GM12872 (cell line): Measurements from ENCODE around the gene NBR1.
"Not testable (repeated sequence)": the region's sequence is repeated elsewhere in the genome, so short reads cannot be mapped to it uniquely, and the experiment has no call there.

Experiments used
- TF ChIP-seq, protein P1 (sequence below): IDR thresholded peaks from 3 replicates; pipeline ENCODE4 v1.5.1; 2011; ENCODE audit warnings: low read depth, mild to moderate bottlenecking, low read length, moderate library complexity; ENCODE audit not compliant: insufficient read depth

The NBR1 gene

DNA sequence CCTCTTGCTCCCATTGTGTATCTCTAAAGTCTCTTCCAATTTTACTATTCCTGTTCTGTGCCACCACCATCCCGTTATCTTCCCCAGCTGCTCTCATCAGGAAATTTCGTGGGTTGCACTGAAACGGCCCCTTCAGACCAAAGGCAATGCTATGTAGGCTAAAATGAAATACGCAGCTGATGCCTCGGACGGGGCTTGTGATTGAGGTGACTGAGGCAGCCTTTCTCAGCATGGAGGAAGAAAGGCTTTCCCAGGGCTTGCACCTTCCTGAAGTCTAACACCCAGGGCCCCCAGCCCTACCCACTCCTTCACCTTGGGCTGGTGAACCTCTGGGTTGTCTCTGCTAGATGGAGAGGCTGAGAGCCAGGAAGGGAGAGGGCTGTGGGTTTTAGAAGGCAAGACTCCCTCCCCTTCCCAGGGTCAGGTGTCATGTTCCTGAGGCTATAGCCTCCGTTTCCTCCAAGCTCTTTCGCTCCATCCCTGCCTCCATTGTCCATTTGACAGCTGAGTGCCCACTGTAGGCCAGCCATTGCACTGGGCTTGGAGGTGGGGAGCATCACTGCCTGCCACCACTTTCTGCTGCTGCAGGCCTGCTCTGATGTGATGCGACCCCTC lies 49.6 kb downstream of the NBR1 start:
- TF ChIP-seq, protein P1, sequence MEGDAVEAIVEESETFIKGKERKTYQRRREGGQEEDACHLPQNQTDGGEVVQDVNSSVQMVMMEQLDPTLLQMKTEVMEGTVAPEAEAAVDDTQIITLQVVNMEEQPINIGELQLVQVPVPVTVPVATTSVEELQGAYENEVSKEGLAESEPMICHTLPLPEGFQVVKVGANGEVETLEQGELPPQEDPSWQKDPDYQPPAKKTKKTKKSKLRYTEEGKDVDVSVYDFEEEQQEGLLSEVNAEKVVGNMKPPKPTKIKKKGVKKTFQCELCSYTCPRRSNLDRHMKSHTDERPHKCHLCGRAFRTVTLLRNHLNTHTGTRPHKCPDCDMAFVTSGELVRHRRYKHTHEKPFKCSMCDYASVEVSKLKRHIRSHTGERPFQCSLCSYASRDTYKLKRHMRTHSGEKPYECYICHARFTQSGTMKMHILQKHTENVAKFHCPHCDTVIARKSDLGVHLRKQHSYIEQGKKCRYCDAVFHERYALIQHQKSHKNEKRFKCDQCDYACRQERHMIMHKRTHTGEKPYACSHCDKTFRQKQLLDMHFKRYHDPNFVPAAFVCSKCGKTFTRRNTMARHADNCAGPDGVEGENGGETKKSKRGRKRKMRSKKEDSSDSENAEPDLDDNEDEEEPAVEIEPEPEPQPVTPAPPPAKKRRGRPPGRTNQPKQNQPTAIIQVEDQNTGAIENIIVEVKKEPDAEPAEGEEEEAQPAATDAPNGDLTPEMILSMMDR: no peak

DNA sequence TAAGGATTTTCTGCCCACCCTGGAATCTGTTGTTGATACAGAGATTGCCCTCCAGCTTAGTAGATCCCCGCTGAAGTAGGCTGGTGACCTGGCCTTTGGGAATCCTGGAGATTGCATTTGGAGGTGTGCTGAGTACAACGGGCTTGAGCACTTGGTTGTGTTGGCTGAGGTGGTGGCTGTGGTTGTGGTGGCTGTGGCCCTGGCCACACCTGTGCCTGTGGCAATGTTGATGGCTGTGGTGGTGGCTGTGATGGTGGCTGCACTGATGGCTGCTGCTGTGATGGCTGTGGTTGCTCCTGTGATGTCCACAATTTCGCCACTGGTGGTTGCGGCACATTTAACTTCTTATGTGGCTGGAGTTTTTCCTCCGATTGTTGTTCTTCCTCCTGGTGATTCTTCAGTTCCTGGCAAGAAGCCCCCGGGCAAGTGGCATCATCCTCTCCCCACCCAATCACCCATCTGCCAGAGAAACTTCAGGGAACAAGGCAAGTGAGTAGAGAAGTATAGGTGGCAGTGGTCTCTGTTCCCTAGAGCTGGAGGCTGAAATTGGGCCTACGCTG lies 53.2 kb downstream of the NBR1 start:
- TF ChIP-seq, protein P1: no peak

DNA sequence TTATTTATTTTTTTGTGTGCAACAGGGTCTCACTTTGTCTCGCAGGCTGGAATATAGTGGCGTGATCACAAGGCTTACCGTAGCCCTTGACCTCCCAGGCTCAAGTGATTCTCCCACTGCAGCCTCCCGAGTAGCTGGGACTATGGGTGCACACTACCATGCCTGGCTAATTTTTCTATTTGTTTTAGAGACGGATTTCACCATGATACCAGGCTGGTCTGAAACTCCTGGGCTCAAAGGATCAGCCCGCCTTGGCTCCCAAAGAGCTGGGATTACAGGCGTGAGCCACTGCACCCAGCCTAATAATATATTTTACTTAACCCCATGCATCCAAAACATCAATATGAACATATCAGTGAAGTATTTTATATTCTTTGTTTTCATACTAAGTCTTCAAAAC lies 55.4 kb downstream of the NBR1 start:
- TF ChIP-seq, protein P1: no peak

DNA sequence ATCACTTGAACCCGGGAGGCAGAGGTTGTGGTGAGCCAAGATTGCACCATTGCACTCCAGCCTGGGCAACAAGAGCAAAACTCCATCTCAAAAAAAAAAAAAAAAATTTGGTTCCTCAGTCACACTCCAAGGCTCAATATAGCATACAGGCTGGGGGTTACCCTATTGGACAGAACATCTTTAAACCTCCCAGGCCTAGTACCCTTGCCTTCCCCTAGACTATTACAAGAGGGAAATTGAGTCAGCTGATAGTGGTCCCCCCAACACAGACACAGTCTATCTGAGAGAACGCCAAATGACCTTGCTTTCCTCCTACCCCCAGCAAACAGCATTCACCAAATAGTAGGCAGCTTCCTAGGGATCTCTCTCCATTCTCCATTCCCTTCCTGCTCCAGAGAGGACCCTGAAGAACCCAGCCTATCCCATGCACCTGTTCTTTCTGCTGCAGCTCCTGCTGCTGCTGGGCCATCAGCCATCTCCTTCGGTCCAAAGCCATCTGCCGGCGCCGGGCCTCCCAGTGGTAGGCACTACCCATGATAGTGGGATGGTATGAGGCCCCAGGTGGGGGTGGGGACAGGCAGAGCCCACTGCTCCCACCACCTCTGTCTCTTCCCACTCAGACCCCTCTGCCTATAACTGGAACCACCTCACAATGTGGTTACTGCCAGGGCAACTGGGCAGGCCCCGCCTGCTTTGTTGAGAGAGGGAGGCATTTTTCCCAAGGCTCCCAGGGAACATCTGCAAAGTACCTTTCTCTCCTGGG lies 57.2 kb downstream of the NBR1 start, which contains the start of gene CCDC200:
Gene CCDC200 (minus strand): TSS at position 604 of the 763 bp plus-strand sequence. CDS start 69 bp downstream, at position 535.
- TF ChIP-seq, protein P1: not testable (repeated sequence)

DNA sequence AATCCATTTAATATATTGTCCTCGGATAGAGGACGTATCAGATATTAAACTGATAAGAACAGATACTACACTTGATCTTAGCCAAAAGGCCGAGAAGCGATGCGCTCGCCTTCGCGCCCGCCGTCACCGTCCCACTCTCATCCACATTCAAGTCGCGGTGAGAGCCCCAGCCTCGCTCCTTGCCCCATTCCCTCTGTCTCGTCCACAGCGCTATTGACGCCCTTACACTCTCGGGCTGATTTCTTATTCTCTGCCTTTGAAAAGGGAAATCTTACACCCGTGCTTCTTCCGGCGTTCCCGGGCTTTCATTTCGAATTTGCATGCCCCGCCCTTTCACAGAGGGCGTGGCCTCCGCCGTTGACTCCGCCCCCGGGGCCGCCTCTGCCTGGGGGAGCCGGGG lies 62.9 kb downstream of the NBR1 start, which contains the start of gene RNU2-1:
Gene RNU2-1 (minus strand): TSS at position 101 of the 400 bp plus-strand sequence.
- TF ChIP-seq, protein P1: not testable (repeated sequence)
